SW480 (cell line): ENCODE data around the gene ADCY1.
"Not testable (repeated sequence)": the region's sequence is repeated elsewhere in the genome, so short reads cannot be mapped to it uniquely, and the experiment has no call there.

Experiments
- DNase-seq: peaks from one replicate; pipeline ENCODE4 v3.0.0-alpha.2; 2016; ENCODE audit warnings: low spot score

Gene ADCY1

GRCh38 chr7:45759464-45759863 is 185.3 kb downstream of the ADCY1 start:
- DNase-seq: not testable (repeated sequence)

GRCh38 chr7:45761545-45762205 is 187.5 kb downstream of the ADCY1 start:
- not testable (repeated sequence) for DNase-seq

- DNase-seq: not testable (repeated sequence)
Observed at GRCh38 chr7:45762225-45762994, 188.2 kb downstream of the ADCY1 start.

GRCh38 chr7:45768516-45769394 is 194.6 kb downstream of the ADCY1 start:
- DNase-seq: peak; percentile 97

GRCh38 chr7:45769626-45770025 is 195.5 kb downstream of the ADCY1 start:
- not testable (repeated sequence) for DNase-seq
